ENCODE results near the gene CPNE4.

Gene CPNE4

DNA sequence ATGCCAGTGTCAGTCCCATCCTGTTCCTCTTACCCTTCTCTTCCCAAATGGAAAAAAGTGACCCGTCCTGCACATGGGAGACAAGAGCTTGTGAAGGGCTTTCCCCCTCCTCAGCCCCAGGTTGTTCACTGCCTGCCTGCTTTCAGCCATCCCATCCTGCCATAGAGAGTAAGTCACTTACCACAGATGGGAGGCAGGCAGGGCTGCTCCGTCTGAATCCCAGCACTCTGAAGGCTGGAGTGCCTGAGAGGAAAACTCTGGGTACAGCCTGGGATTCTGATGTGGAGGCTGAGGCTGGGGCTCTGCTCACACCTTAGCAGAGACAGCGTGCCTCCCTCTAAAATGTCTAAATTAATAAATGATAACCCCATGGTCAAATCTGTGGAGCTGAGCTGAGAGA is 14.8 kb downstream of the CPNE4 start:
- H3K27me3 ChIP-seq (ENCODE audit: control insufficient read depth, insufficient read depth, low read length), result no peaks in the 10 kb centered on the region
- H3K4me3 ChIP-seq (ENCODE audit: low read length), result no peak overlapping the region
- H3K4me1 ChIP-seq (ENCODE audit: control insufficient read depth, insufficient read depth, low read length), result no peaks in the 10 kb centered on the region; the same call in 1 of the 2 replicates
- no CpG with 5 or more reads among the region's 3 CpGs for WGBS (ENCODE audit: insufficient coverage, insufficient read length)
- no peaks in the 10 kb centered on the region for H3K9me3 ChIP-seq (ENCODE audit: control insufficient read depth, insufficient read depth, low read length)
- no peak for DNase-seq (ENCODE audit: low read depth, low spot score)
- H3K27ac ChIP-seq (ENCODE audit: low read length), result no peak overlapping the region
- H3K36me3 ChIP-seq (ENCODE audit: control insufficient read depth, insufficient read depth, low read length), result no peaks in the 10 kb centered on the region

DNA sequence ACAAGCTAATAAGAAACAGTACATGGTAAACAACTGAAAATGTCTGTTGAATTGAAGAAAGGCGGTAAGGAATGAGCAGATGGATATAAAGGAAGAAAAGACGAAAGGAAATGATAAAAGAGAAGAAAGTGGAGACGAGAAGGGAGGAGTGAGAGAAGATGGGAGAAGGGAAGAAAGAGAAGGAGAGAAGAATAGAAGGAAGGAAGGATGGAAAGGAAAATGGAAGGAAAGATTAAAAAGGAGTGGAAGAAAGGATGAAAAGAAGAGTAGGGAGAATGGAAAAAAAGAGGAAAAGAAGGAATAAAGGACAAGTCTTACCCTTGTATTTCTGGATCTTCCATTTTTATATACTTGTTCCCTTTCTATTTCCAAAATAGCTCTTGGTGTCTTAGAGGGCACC is 17.7 kb downstream of the CPNE4 start:
- Histone ChIP-seq H3K36me3 (ENCODE audit: control insufficient read depth, insufficient read depth, low read length) (no peaks in the 10 kb centered on the region), H3K4me3 (ENCODE audit: low read length) (no peak overlapping the region), H3K9me3 (ENCODE audit: control insufficient read depth, insufficient read depth, low read length) (no peaks in the 10 kb centered on the region), H3K4me1 (ENCODE audit: control insufficient read depth, insufficient read depth, low read length) (no peaks in the 10 kb centered on the region; the same call in 1 of the 2 replicates), H3K27me3 (ENCODE audit: control insufficient read depth, insufficient read depth, low read length) (no peaks in the 10 kb centered on the region), H3K27ac (ENCODE audit: low read length) (no peak overlapping the region)
- no peak for DNase-seq (ENCODE audit: low read depth, low spot score)
- over 99% methylated on average over 3 of the region's 3 CpGs for WGBS (ENCODE audit: insufficient coverage, insufficient read length)

DNA sequence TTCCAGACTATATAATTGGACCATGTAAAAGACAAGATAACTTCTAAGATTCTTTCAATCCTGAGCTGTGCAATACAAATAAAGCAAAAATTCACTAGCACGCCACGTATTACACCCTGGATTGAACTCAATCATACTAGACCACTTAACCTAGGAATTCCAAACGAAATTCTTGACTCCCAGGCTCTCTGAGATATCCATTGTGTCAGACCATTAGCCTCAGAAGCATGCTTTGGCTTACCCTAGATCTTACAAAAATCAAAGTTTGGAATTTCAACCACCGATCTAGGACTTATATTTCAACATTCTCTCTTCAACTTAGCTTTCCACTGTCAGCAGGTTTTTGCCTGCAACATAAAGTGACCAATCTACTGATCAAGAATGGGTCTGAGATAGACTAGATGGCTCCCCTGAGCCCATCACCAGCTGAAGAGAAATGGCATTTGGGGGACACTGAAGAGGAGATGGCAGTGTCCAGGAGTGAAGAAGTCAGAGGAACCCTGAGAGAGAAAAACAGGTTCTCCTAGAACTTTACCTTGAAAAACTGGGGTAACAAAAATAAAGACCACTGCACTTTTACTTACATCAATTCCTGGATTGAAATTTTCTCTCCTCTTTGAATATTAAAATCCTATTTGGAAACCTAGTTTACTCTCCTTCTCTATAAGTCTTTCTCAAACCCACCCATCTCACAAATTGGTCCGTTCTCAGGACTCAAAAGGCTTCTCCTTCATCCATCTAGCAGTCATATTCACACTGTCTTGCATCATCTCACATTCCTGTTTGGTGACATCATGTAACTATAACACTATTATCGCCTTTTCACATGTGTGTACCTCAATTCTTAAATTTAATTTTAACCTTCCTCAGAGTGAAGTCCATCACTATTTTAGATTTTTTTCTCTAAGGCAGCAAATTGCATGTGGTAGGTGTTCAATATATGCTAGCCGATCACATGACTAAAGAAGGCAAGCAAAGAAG is 18.5 kb downstream of the CPNE4 start:
- no peak overlapping the region for H3K27ac ChIP-seq (ENCODE audit: low read length)
- no peaks in the 10 kb centered on the region for H3K9me3 ChIP-seq (ENCODE audit: control insufficient read depth, insufficient read depth, low read length)
- no peak for DNase-seq (ENCODE audit: low read depth, low spot score)
- H3K27me3 ChIP-seq (ENCODE audit: control insufficient read depth, insufficient read depth, low read length), result no peaks in the 10 kb centered on the region
- no peaks in the 10 kb centered on the region; the same call in 1 of the 2 replicates for H3K4me1 ChIP-seq (ENCODE audit: control insufficient read depth, insufficient read depth, low read length)
- H3K36me3 ChIP-seq (ENCODE audit: control insufficient read depth, insufficient read depth, low read length), result no peaks in the 10 kb centered on the region
- no peak overlapping the region for H3K4me3 ChIP-seq (ENCODE audit: low read length)
- WGBS (ENCODE audit: insufficient coverage, insufficient read length), result no CpG with 5 or more reads among the region's 7 CpGs

DNA sequence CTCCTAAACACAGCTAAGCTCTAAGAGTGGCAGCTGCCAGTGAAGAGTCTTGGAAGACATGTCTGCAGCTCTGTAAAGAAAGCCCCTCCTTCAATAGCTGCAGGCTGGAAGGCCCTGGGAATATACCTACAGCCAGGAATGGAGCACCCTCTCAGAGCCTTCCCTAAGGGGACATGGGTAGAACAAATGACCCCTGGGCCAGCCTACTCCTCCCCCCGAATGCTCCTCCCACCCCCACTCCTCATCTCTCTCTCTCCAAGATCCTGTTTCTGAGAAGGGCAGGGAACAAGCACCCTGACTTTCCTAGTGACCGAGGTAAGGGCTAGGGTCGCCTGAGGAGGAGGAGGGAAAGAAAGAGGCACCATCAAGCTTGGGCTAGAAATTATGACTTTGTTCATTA is 20.7 kb downstream of the CPNE4 start:
- no peaks in the 10 kb centered on the region for H3K27me3 ChIP-seq (ENCODE audit: control insufficient read depth, insufficient read depth, low read length)
- H3K36me3 ChIP-seq (ENCODE audit: control insufficient read depth, insufficient read depth, low read length), result no peaks in the 10 kb centered on the region
- no CpG with 5 or more reads among the region's 3 CpGs for WGBS (ENCODE audit: insufficient coverage, insufficient read length)
- H3K4me1 ChIP-seq (ENCODE audit: control insufficient read depth, insufficient read depth, low read length), result peaks cover 1% of the 10 kb centered on the region; the same call in 1 of the 2 replicates
- no peak overlapping the region for H3K4me3 ChIP-seq (ENCODE audit: low read length)
- no peak for DNase-seq (ENCODE audit: low read depth, low spot score)
- H3K27ac ChIP-seq (ENCODE audit: low read length), result no peak overlapping the region
- no peaks in the 10 kb centered on the region for H3K9me3 ChIP-seq (ENCODE audit: control insufficient read depth, insufficient read depth, low read length)

DNA sequence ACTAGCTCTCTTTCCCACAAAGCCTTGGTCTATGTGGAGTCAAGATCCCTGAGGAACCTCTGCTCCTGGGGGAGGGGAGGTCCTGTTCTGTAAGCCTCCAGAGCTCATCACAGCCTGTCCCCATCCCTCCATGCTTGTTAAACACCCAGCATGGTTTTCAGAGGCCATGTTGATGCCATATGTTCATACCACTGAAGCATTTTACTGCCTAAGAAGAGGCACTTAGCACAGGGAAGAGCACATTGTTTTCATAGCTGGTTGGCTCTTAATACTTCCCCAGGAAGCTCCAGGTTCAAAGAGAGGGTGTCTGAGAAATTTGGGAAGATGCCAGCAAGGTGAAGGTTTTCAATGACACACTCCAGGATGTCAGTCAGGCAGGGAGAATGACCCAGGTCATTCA is 25.6 kb downstream of the CPNE4 start:
- Histone ChIP-seq H3K4me3 (ENCODE audit: low read length) (no peak overlapping the region), H3K9me3 (ENCODE audit: control insufficient read depth, insufficient read depth, low read length) (no peaks in the 10 kb centered on the region), H3K27ac (ENCODE audit: low read length) (no peak overlapping the region), H3K27me3 (ENCODE audit: control insufficient read depth, insufficient read depth, low read length) (no peaks in the 10 kb centered on the region), H3K36me3 (ENCODE audit: control insufficient read depth, insufficient read depth, low read length) (no peaks in the 10 kb centered on the region), H3K4me1 (ENCODE audit: control insufficient read depth, insufficient read depth, low read length) (peaks cover 1% of the 10 kb centered on the region; the same call in 1 of the 2 replicates)
- no peak for DNase-seq (ENCODE audit: low read depth, low spot score)

DNA sequence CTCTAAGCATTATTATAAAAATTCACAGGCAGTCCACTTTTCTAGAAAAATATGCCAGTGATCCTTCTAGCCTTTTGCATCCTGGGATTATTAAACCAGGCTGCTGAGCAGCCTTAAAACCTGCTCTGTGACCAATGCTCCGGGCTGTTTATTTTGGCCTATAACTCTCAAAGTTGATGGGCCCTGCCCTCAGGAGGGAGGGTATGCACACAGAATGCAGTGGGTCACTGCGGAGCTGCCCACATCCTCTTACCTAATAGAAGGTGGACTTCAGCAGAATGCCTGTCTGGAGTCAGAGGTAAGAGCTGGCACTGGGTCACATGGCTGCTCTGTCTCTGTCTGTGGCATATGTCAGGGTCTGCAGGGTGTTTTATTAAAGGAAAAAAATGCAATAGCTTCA is 26.0 kb downstream of the CPNE4 start:
- no CpG with 5 or more reads among the region's 2 CpGs for WGBS (ENCODE audit: insufficient coverage, insufficient read length)
- H3K4me3 ChIP-seq (ENCODE audit: low read length), result no peak overlapping the region
- peaks cover 1% of the 10 kb centered on the region; the same call in 1 of the 2 replicates for H3K4me1 ChIP-seq (ENCODE audit: control insufficient read depth, insufficient read depth, low read length)
- no peaks in the 10 kb centered on the region for H3K9me3 ChIP-seq (ENCODE audit: control insufficient read depth, insufficient read depth, low read length)
- DNase-seq (ENCODE audit: low read depth, low spot score), result no peak
- H3K27me3 ChIP-seq (ENCODE audit: control insufficient read depth, insufficient read depth, low read length), result no peaks in the 10 kb centered on the region
- H3K27ac ChIP-seq (ENCODE audit: low read length), result no peak overlapping the region
- H3K36me3 ChIP-seq (ENCODE audit: control insufficient read depth, insufficient read depth, low read length), result no peaks in the 10 kb centered on the region

DNA sequence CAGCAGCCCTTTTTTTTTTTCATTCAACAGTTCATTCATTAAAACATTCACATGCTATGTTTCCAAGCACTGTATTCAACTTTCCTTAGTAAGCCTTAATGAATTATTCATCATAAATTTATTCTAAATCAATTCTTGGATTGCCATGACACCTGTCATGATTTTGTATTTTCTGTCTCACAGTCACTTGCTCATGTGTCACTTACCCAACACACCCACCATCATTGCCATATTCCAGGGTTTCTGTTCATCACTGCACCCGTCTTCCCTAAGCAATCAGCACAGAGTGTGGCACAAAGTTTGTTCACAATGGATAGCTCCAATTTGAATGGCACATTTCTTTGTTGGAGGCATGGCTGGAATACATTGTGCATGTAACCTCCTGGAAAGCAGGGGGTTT is 27.2 kb downstream of the CPNE4 start:
- Histone ChIP-seq H3K27ac (ENCODE audit: low read length) (no peak overlapping the region), H3K4me1 (ENCODE audit: control insufficient read depth, insufficient read depth, low read length) (peaks cover 1% of the 10 kb centered on the region; the same call in 1 of the 2 replicates), H3K36me3 (ENCODE audit: control insufficient read depth, insufficient read depth, low read length) (no peaks in the 10 kb centered on the region), H3K4me3 (ENCODE audit: low read length) (no peak overlapping the region), H3K27me3 (ENCODE audit: control insufficient read depth, insufficient read depth, low read length) (no peaks in the 10 kb centered on the region), H3K9me3 (ENCODE audit: control insufficient read depth, insufficient read depth, low read length) (no peaks in the 10 kb centered on the region)
- DNase-seq (ENCODE audit: low read depth, low spot score), result no peak
- WGBS (ENCODE audit: insufficient coverage, insufficient read length), result no CpG with 5 or more reads among the region's 1 CpG

DNA sequence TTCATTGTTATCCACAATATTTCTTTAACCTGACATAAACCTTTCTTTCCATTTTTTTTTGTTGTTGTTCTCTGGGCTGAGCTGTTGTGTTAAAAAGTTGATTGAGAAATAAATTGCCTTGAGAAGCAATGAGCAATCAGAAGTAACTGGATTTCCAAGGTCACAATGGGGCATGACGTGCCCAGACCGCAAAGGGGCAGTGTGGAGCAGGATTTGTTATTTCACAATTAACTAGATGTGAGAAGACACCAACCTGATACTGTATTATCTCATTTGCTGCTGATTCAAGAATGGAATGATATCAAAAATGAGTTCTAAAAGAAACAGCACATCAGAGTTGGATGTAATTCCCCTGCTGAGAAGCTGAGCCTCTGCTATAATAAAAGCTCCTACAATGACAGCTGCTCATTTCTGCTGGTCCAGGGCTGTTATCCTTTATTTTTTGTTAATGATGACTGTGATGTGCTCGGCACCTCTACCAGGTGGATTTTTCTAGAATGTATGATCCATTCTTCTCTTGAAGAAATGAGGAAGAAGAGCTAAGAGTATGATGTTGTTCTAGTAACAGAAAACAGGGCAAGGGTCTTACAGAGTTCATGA is 28.1 kb downstream of the CPNE4 start:
- no peak for DNase-seq (ENCODE audit: low read depth, low spot score)
- WGBS (ENCODE audit: insufficient coverage, insufficient read length), result no CpG with 5 or more reads among the region's 3 CpGs

DNA sequence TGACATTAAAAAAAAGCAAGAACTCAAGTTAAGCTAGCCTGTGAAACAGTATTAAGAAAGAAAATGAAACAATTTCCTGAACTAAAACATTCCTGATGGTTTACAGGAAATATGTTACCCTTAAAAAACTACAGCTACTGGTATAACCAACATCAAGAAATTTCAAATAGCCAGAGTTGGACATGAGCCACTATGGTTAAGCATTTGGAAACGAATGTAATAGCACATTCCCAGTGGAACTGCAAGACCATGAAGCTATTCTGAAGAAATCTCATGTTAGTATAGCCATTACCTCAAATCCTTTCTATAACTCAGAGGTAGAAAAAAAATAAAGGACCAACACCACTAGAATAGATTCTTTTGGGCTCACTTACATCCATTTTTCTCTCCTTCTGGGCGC is 30.2 kb downstream of the CPNE4 start:
- no peaks in the 10 kb centered on the region for H3K9me3 ChIP-seq (ENCODE audit: control insufficient read depth, insufficient read depth, low read length)
- WGBS (ENCODE audit: insufficient coverage, insufficient read length), result no CpG with 5 or more reads among the region's 2 CpGs
- H3K4me3 ChIP-seq (ENCODE audit: low read length), result no peak overlapping the region
- H3K27ac ChIP-seq (ENCODE audit: low read length), result no peak overlapping the region
- H3K36me3 ChIP-seq (ENCODE audit: control insufficient read depth, insufficient read depth, low read length), result no peaks in the 10 kb centered on the region
- no peaks in the 10 kb centered on the region for H3K27me3 ChIP-seq (ENCODE audit: control insufficient read depth, insufficient read depth, low read length)
- DNase-seq (ENCODE audit: low read depth, low spot score), result no peak
- H3K4me1 ChIP-seq (ENCODE audit: control insufficient read depth, insufficient read depth, low read length), result no peaks in the 10 kb centered on the region; the same call in 1 of the 2 replicates

More for the DNA sequence above, 28.1 kb downstream of the CPNE4 start:
- H3K27me3 ChIP-seq (ENCODE audit: control insufficient read depth, insufficient read depth, low read length), result no peaks in the 10 kb centered on the region
- no peaks in the 10 kb centered on the region for H3K36me3 ChIP-seq (ENCODE audit: control insufficient read depth, insufficient read depth, low read length)
- H3K9me3 ChIP-seq (ENCODE audit: control insufficient read depth, insufficient read depth, low read length), result no peaks in the 10 kb centered on the region
- no peak overlapping the region for H3K27ac ChIP-seq (ENCODE audit: low read length)
- peaks cover 1% of the 10 kb centered on the region; the same call in 1 of the 2 replicates for H3K4me1 ChIP-seq (ENCODE audit: control insufficient read depth, insufficient read depth, low read length)
- H3K4me3 ChIP-seq (ENCODE audit: low read length), result no peak overlapping the region

DNA sequence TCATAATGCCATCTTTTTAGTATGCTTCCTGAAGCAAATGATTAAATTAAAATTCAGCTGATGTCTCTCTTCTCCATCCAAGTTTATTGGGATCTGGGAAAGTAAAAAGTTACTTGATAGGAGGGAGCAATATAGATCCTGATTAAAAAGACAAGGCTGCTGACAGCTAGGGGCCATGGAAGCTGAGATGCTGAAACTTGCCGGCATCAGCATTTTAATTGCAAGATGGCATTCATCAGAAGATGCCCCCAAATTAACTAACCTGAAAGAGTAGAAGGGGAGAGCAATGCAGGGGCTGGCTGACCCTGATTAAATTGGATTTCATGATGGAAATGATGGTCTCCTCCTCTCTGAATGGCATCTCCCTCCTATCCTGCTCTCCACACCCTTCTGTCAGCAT is 31.1 kb downstream of the CPNE4 start:
- WGBS (ENCODE audit: insufficient coverage, insufficient read length), result no CpG with 5 or more reads among the region's 1 CpG
- DNase-seq (ENCODE audit: low read depth, low spot score), result no peak
- no peak overlapping the region for H3K4me3 ChIP-seq (ENCODE audit: low read length)
- no peaks in the 10 kb centered on the region for H3K9me3 ChIP-seq (ENCODE audit: control insufficient read depth, insufficient read depth, low read length)
- no peak overlapping the region for H3K27ac ChIP-seq (ENCODE audit: low read length)
- no peaks in the 10 kb centered on the region; the same call in 1 of the 2 replicates for H3K4me1 ChIP-seq (ENCODE audit: control insufficient read depth, insufficient read depth, low read length)
- H3K27me3 ChIP-seq (ENCODE audit: control insufficient read depth, insufficient read depth, low read length), result no peaks in the 10 kb centered on the region
- H3K36me3 ChIP-seq (ENCODE audit: control insufficient read depth, insufficient read depth, low read length), result no peaks in the 10 kb centered on the region
